Lung (tissue), 12 donors: ENCODE data around the gene SSR3. TPM values are rescaled to one million over a fixed set of nuclear protein-coding genes. Genes with fewer than 3 reads are reported as not detected.

Experiments
- ATAC-seq: fragments of 200-7000 bp; cut with Tn5 transposase; one replicate; pipeline ENCODE4 v1.9.1; 2020; ENCODE audit warnings: moderate number of reproducible peaks; ENCODE audit not compliant: insufficient read depth, low FRiP score
- DNase-seq, 3 donors: peaks; one replicate each; pipeline ENCODE4 v3.0.0-alpha.2; 2013 to 2017
- H3K27ac ChIP-seq, 2 donors: one replicate each; pipeline ENCODE4 v1.5.1; 2013; ENCODE audit warnings: mild to moderate bottlenecking in 2 of 2, moderate library complexity in 2 of 2, control low read depth in 1 of 2, inconsistent platforms in 1 of 2, low read depth in 1 of 2, low read length in 1 of 2
- H3K27me3 ChIP-seq, 3 donors: one replicate each; pipeline ENCODE4 v1.5.1; 2013; ENCODE audit warnings: low read length in 2 of 3; ENCODE audit not compliant: control insufficient read depth in 3 of 3, insufficient read depth in 3 of 3
- H3K36me3 ChIP-seq, 4 donors: one replicate each; pipeline ENCODE4 v1.5.1; 2013; ENCODE audit warnings: low read length in 4 of 4, mild to moderate bottlenecking in 1 of 4, moderate library complexity in 1 of 4; ENCODE audit not compliant: control insufficient read depth in 4 of 4, insufficient read depth in 4 of 4
- H3K4me1 ChIP-seq, 5 donors: one replicate each; pipeline ENCODE4 v1.5.1; 2013; ENCODE audit warnings: low read length in 5 of 5, mild to moderate bottlenecking in 2 of 5, moderate library complexity in 1 of 5; ENCODE audit not compliant: control insufficient read depth in 5 of 5, insufficient read depth in 5 of 5
- H3K4me3 ChIP-seq: one replicate; pipeline ENCODE4 v1.5.1; 2013; ENCODE audit warnings: mild to moderate bottlenecking, control low read depth, moderate library complexity
- H3K9ac ChIP-seq, 2 donors: one replicate each; pipeline ENCODE4 v1.5.1; 2013; ENCODE audit warnings: low read length in 2 of 2, control low read depth in 1 of 2; ENCODE audit not compliant: insufficient read depth in 1 of 2
- H3K9me3 ChIP-seq, 4 donors: one replicate each; pipeline ENCODE4 v1.5.1; 2013; ENCODE audit warnings: low read length in 3 of 4, mild to moderate bottlenecking in 1 of 4, moderate library complexity in 1 of 4; ENCODE audit not compliant: control insufficient read depth in 4 of 4, insufficient read depth in 3 of 4
- WGBS, 2 donors: extraction: QIAGEN DNeasy Blood & Tissue Kit; methylation state at CpG; one replicate each; pipeline ENCODE4 v1.1.7; 2013; 5-methylcytosine and 5-hydroxymethylcytosine counted together
- polyA plus RNA-seq, 2 donors: library from polyadenylated mRNA; stranded (reverse); fragments of 200-250 nt; gene quantifications; one replicate each; pipeline ENCODE4 v1.2.1, GENCODE V29; 2013
- total RNA-seq, 2 donors: library from RNA; depleted of rRNA in 1 of 2; stranded (reverse); fragments of >200 nt in 1 of 2; gene quantifications; one replicate each; pipeline ENCODE4 v1.2.1, GENCODE V29; 2014 to 2021
- TF ChIP-seq, protein P1 (sequence below): IDR thresholded peaks from 2 replicates; pipeline ENCODE4 v1.5.1; 2012; ENCODE audit warnings: mild to moderate bottlenecking; ENCODE audit errors: control extremely low read depth, extremely low read depth
- donor health status: control.
- donor health status: control.
- donor health status: Bipolar disorder and iron deficiency.
- donor health status: healthy.
- donor health status: DM: yes; HTN: yes; CAD: no.

Gene SSR3
- total and polyA plus RNA-seq, 4 donors, result 83.7 to 209 (median 188) TPM

DNA sequence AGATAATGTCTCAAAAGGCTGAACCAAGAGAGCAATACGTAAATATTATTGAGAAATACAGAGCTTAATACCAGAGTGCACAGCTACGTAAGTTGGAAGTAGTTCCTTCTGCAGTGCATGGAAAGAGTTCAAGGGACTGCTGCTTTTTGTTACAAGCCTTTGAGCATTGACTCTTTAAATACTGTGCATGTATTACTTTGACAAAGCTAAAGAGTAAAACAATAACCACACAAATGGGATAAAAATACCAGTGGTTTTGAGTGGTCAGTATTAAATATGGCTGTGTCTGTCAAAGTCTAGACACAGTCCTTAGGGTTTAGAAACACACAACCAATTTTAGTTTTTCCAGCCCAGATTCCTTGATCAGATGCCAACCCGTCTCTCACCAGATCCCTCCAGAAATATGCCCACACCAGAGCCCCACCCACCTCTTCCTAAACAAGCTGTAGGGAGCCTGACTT is 62.1 kb downstream of the SSR3 start:
- H3K9ac ChIP-seq, result no peak overlapping the region
- 61 to 71% methylated on average over 3 of the region's 3 CpGs for WGBS, 2 donors
- no peaks in the 10 kb centered on the region for H3K36me3 ChIP-seq
- H3K4me1 ChIP-seq, result no peaks in the 10 kb centered on the region
- DNase-seq, result no peak
- no peak overlapping the region for H3K27ac ChIP-seq
- no peak overlapping the region for H3K4me3 ChIP-seq
- H3K27me3 ChIP-seq, result no peaks in the 10 kb centered on the region
- TF ChIP-seq, protein P1, sequence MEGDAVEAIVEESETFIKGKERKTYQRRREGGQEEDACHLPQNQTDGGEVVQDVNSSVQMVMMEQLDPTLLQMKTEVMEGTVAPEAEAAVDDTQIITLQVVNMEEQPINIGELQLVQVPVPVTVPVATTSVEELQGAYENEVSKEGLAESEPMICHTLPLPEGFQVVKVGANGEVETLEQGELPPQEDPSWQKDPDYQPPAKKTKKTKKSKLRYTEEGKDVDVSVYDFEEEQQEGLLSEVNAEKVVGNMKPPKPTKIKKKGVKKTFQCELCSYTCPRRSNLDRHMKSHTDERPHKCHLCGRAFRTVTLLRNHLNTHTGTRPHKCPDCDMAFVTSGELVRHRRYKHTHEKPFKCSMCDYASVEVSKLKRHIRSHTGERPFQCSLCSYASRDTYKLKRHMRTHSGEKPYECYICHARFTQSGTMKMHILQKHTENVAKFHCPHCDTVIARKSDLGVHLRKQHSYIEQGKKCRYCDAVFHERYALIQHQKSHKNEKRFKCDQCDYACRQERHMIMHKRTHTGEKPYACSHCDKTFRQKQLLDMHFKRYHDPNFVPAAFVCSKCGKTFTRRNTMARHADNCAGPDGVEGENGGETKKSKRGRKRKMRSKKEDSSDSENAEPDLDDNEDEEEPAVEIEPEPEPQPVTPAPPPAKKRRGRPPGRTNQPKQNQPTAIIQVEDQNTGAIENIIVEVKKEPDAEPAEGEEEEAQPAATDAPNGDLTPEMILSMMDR, result no peak
- H3K9me3 ChIP-seq, result no peaks in the 10 kb centered on the region
- ATAC-seq, result no peak

DNA sequence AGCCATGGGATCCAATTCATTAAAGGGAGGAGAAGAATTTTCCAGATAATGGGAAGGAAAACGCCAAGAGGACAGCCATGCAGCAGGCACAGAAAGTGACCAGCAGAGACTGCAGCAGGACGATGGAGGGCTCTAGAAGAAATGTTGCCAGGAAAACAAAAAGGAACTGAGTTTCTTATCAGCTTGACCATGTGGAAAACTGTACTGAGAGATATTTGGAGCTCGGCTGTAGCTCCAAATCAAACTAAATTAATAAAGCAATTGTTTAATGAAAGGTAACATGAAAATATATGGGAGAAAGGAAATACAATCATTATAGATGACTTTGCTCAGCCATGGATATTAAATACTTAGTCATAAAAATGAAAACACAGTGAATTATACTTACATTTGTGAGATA is 63.7 kb downstream of the SSR3 start:
- no peaks in the 10 kb centered on the region for H3K9me3 ChIP-seq
- DNase-seq, result no peak
- no peak for ATAC-seq
- TF ChIP-seq, protein P1, result no peak
- no peak overlapping the region for H3K27ac ChIP-seq
- H3K4me1 ChIP-seq, result no peaks in the 10 kb centered on the region
- no peaks in the 10 kb centered on the region for H3K27me3 ChIP-seq
- no peak overlapping the region for H3K4me3 ChIP-seq
- no peak overlapping the region for H3K9ac ChIP-seq
- no peaks in the 10 kb centered on the region for H3K36me3 ChIP-seq
- 49 to 58% methylated on average over 3 of the region's 3 CpGs for WGBS, 2 donors

Other genes with a start within 250 kb of the SSR3 start
- gene TIPARP, start 119.5 kb upstream of the SSR3 start, total RNA-seq, result 10 to 100 TPM; 51.4 to 56.1 TPM
- gene TIPARP, start 119.5 kb upstream of the SSR3 start, polyA plus RNA-seq, result 10 to 100 TPM; 20.8 to 28.6 TPM